Kidney (tissue), 14 donors: ENCODE data around the gene CAPN13. TPM values are rescaled to one million over a fixed set of nuclear protein-coding genes. Genes with fewer than 3 reads are reported as not detected.

Source experiments
- DNase-seq, 5 donors: peaks; one replicate each; pipeline ENCODE4 v3.0.0-alpha.2; 2013 to 2020
- FAIRE-seq: peaks from 2 replicates; lab custom pipeline; 2012; peaks lifted over from hg19 to GRCh38; lab: Jason Lieb, UNC
- H3K27ac ChIP-seq, 2 donors: one replicate each; pipeline ENCODE4 v1.7.0; 2013; ENCODE audit warnings: low read depth in 2 of 2, low read length in 2 of 2, inconsistent platforms in 1 of 2
- H3K27me3 ChIP-seq: one replicate; pipeline ENCODE4 v1.7.1; 2013; ENCODE audit warnings: low read length, inconsistent platforms; ENCODE audit not compliant: control insufficient read depth, insufficient read depth
- H3K36me3 ChIP-seq, 3 donors: one replicate each; pipeline versions ENCODE4 v1.7.0 to v1.7.1; 2013; ENCODE audit warnings: low read length in 3 of 3, control low read depth in 1 of 3, inconsistent platforms in 1 of 3; ENCODE audit not compliant: insufficient read depth in 3 of 3, control insufficient read depth in 2 of 3
- H3K4me1 ChIP-seq, 3 donors: one replicate each; pipeline versions ENCODE4 v1.7.0 to v1.7.1; 2013; ENCODE audit warnings: low read length in 3 of 3, inconsistent platforms in 1 of 3, low read depth in 1 of 3; ENCODE audit not compliant: control insufficient read depth in 2 of 3, insufficient read depth in 2 of 3
- H3K4me3 ChIP-seq, 3 donors: one replicate each; pipeline versions ENCODE4 v1.7.0 to v1.8.1; 2013; ENCODE audit warnings: low read length in 3 of 3, control low read depth in 1 of 3, inconsistent platforms in 1 of 3
- H3K9ac ChIP-seq, 3 donors: one replicate each; pipeline versions ENCODE4 v1.7.0 to v1.7.1; 2013; ENCODE audit warnings: low read length in 3 of 3, control low read depth in 1 of 3, inconsistent platforms in 1 of 3
- H3K9me3 ChIP-seq, 3 donors: one replicate each; pipeline versions ENCODE4 v1.7.0 to v1.7.1; 2013; ENCODE audit warnings: low read length in 3 of 3, control low read depth in 1 of 3, inconsistent platforms in 1 of 3; ENCODE audit not compliant: control insufficient read depth in 2 of 3, insufficient read depth in 1 of 3
- intact Hi-C: fragments of 100-400 bp; cut with DNase I; formaldehyde crosslinking; loops from one replicate; pipeline ENCODE4 v1.11.1; 2022
- polyA plus RNA-seq: library from polyadenylated mRNA; stranded (reverse); fragments of 350-450 nt; fragmentation: Illumina TruSeq; extraction: RNeasy Lipid Tissue Mini Kit (QIAGEN cat#74804); gene quantifications from one replicate; pipeline ENCODE4 v1.2.3, GENCODE V29; 2014; ENCODE audit warnings: low read depth, low replicate concordance; ENCODE audit not compliant: insufficient read depth
- total RNA-seq: library from RNA; stranded (reverse); fragmentation: NEBNext Ultra II Directional; extraction: Animal tissue kit (Norgen Biotek cat#: 25700); gene quantifications from one replicate; pipeline ENCODE4 v1.2.1, GENCODE V29; 2021
- TF ChIP-seq, protein P1 (sequence below): IDR thresholded peaks from 3 replicates; pipeline ENCODE4 v1.5.1; 2012; ENCODE audit warnings: mild to moderate bottlenecking, moderate library complexity, borderline replicate concordance; ENCODE audit not compliant: insufficient read depth; ENCODE audit errors: extremely low read depth
- donor health status: control.
- donor health status: control.
- donor health status: control.
- donor health status: control.
- donor health status: control.
- donor health status: DM: yes; HTN: yes; CAD: no.
- donor health status: Normal renal cell carcinoma (clear cell type).

CAPN13 gene
- total and polyA plus RNA-seq, 2 donors from 2014 or later, result 3.4 to 9.2 TPM

DNA sequence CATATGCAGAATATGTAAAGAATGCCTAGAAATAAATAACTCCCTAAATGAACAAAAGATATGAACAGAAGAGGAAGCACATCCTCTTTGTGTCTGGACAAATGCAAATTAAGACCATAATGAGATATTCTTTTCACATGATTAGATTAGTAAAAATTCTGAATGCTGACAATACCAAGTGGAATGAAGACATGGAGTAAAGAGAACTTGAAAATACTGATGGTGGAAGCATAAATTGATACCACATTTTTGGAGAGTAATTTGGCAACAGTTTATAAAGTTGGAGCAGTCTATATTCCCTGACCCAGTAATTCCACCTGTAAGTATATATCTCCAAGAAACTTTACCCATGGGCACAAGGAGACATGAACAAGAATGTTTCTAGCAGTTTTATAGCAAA is 130.0 kb downstream of the CAPN13 start:
- intact Hi-C loops, result no loop called here
- no peak overlapping the region for H3K27ac ChIP-seq
- peaks cover 0 to 3% (median 0%) of the 10 kb centered on the region in 3 donors for H3K9me3 ChIP-seq
- no peaks in the 10 kb centered on the region for H3K4me1 ChIP-seq
- H3K36me3 ChIP-seq, result no peaks in the 10 kb centered on the region
- FAIRE-seq (no peak), DNase-seq (no peak)
- TF ChIP-seq, protein P1, sequence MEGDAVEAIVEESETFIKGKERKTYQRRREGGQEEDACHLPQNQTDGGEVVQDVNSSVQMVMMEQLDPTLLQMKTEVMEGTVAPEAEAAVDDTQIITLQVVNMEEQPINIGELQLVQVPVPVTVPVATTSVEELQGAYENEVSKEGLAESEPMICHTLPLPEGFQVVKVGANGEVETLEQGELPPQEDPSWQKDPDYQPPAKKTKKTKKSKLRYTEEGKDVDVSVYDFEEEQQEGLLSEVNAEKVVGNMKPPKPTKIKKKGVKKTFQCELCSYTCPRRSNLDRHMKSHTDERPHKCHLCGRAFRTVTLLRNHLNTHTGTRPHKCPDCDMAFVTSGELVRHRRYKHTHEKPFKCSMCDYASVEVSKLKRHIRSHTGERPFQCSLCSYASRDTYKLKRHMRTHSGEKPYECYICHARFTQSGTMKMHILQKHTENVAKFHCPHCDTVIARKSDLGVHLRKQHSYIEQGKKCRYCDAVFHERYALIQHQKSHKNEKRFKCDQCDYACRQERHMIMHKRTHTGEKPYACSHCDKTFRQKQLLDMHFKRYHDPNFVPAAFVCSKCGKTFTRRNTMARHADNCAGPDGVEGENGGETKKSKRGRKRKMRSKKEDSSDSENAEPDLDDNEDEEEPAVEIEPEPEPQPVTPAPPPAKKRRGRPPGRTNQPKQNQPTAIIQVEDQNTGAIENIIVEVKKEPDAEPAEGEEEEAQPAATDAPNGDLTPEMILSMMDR, result no peak
- no peak overlapping the region for H3K9ac ChIP-seq
- no peak overlapping the region for H3K4me3 ChIP-seq
- H3K27me3 ChIP-seq, result no peaks in the 10 kb centered on the region

DNA sequence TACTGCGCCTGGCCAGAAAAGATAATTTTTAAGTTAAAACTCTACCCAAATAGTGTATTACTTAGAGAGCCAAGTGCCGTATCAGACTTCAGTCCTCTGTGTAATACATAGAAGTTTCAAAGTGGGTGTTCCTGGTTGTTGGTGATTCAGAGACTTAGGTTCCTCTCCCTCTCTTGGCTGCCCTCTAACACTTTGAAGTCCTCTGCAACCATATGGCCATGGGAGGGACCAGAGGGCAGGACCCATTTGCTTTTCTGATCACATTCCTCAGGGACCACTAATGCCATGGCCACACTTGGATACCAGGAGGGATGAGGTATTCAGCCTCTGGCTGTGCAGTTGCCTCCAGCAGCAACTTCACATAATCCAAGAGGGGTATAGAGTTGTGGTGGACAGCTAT is 131.5 kb downstream of the CAPN13 start:
- Histone ChIP-seq H3K27ac (no peak overlapping the region), H3K9ac (no peak overlapping the region), H3K27me3 (no peaks in the 10 kb centered on the region), H3K36me3 (no peaks in the 10 kb centered on the region), H3K4me1 (no peaks in the 10 kb centered on the region), H3K9me3 (peaks cover 0 to 3% (median 0%) of the 10 kb centered on the region in 3 donors), H3K4me3 (no peak overlapping the region)
- DNase-seq (no peak), FAIRE-seq (no peak)
- TF ChIP-seq, protein P1, result no peak
- intact Hi-C loops, result no loop called here

DNA sequence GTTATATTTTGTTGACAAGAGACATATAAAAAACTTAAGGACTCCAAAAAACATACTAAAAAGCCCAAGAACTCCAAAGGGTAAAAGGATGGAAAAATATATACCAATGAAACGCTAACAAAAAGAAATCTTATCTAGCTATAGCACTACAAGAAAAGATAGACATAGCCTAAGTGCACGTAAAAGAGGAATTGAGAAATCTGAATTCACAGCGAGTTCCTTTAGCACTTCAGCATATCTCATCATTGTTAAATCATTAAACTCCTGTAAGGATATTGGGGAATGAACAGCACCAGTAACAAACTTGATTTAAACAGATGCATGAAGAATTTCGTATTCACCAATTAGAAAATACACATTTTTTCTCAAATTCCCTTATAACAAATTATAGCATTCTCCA is 134.1 kb downstream of the CAPN13 start:
- no peak for DNase-seq
- no peak overlapping the region for H3K27ac ChIP-seq
- TF ChIP-seq, protein P1, result no peak
- intact Hi-C loops, result no loop called here
- H3K36me3 ChIP-seq, result no peaks in the 10 kb centered on the region
- FAIRE-seq, result no peak
- no peaks in the 10 kb centered on the region for H3K4me1 ChIP-seq
- no peaks in the 10 kb centered on the region for H3K27me3 ChIP-seq
- no peak overlapping the region for H3K4me3 ChIP-seq
- no peak overlapping the region for H3K9ac ChIP-seq
- peaks cover 0 to 3% (median 0%) of the 10 kb centered on the region in 3 donors for H3K9me3 ChIP-seq
